Activated CD4-positive, alpha-beta T cell treated with anti-CD3 and anti-CD28 coated beads, Interleukin-2, amount 50 U/mL, for 1 hour (primary cell): ENCODE data around the gene DNAI1.
A peak's percentile ranks its signal among the peaks of the same experiment; 100 is the strongest.
"Not testable (repeated sequence)": the region's sequence is repeated elsewhere in the genome, so short reads cannot be mapped to it uniquely, and the experiment has no call there.

Experiments
- DNase-seq: peaks from one replicate; pipeline ENCODE4 v3.0.0-alpha.2; 2020

The DNAI1 gene

DNA sequence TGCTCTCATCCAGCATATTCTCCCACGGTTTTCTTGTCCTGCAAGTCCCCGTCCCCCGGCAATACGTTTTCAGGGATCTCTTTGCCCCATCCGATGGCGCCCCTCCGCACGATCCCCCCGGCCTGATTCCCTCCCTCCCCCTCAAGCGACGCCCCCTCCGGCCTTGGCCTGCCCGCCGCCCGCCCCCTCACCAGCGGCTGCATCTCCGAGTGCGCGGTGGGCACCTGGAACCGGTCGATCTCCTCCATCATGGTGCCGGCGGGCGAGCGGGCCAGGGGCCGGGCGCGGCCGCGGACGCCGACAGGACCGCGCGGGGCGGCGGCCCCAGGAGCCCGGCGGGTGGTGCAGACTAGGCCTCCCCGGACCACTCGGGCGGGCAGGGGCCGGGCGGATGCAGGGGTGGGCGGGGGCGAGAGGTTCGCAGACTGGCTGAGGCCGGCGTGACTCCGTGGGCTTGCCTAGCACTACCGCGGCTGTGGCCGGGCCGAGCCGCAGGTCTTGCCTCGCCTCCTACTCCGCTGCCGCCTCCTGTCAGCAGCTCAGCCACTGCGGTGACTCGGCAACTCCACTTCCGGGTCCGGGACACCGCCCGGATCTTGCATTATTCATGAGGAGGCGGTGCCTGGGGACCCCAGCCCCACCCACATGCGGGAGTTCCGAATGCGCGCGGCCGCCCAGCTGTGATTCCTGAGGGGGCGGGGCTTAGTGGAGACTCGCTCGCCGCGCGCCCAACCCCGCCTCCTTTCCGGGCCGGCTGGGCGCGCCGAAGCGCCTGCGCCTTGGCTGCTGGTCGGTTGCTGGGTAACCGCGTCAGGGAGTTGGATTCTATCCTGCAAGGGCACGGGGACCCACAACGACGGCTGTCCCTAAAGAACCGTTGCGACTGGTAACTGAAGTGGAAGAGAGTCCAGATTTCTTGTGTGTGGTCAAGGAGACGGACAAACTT lies at the start of gene DNAI1, which contains the start of gene FAM219A:
Gene DNAI1 (plus strand): TSS at position 793 of the 946 bp plus-strand sequence. CDS start 201 bp downstream, outside the sequence.
Gene FAM219A (minus strand): TSS at position 558 of the 946 bp plus-strand sequence. CDS start 307 bp downstream, at position 251.
- DNase-seq, result peak; percentile 99

- no peak for DNase-seq
Observed at GRCh38 chr9:34409154-34409553, 49.5 kb upstream of the DNAI1 start.

DNA sequence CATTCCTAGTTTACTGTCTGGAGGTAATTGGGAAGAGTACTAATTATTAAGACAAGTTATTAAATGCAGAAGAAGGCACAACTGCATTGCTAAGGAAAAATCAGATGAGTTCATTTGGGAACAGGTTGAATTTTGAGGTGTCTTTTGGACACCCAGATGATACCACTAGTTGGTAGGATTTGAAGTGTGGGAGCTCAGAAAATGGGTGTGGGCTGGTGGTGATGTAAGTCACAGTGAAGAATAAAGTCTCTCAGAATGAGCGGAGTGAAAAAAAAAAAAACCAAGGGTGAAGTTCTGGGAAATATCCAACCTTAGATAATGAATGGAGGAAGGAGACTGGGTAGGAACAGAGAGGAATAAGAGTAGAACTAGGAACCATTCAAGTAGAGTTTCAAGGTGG lies 46.3 kb upstream of the DNAI1 start:
- DNase-seq, result no peak

DNA sequence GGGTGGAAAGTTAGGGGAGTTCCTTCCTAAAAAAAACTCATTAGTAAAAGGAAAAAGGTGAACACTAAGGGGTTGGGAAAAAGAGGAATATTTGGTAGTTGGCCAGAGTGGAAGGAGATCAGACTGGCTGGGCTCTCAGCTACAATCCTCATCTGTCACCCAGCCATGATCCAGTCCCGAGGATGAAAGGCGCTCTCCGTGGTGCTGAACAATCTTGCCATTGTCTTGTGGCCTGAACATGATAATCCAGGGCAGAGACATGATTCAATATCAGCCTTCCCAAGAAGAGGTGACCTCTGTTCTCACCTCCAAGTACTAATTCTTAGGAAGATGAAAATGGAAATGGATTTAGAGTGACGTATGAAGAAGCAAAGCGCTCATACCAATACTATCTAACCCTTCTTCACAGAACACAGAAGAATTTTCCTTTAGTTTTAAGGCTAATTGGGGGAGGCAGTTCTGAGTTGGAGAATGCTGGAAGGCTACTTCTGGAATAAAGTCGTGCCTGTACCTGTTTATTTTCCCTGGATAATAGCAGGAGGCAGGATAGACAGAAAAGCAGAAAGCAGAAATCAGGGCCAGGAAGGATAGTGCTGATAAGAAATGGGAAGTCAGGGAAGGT lies 45.3 kb upstream of the DNAI1 start:
- DNase-seq, result peak; percentile 29

DNA sequence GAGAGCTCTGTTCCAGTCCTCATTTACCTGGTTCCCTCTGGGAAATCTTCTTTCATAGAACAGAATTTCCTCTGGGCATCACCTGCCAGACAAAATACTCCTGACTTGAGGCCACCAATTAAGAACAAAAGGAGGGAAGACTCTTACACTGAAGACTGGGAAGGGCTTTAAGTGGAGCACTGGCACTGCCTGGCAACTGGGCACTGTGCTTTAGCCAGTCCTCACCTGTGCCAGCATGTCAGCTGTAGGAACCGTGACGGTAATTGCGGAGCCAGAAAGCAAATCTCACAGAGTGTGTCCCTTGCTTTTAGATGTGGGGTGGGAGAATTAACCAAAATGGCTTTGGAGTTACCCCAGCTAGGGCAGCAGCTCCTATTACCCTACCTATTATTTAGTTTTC lies 40.9 kb upstream of the DNAI1 start:
- no peak for DNase-seq

DNA sequence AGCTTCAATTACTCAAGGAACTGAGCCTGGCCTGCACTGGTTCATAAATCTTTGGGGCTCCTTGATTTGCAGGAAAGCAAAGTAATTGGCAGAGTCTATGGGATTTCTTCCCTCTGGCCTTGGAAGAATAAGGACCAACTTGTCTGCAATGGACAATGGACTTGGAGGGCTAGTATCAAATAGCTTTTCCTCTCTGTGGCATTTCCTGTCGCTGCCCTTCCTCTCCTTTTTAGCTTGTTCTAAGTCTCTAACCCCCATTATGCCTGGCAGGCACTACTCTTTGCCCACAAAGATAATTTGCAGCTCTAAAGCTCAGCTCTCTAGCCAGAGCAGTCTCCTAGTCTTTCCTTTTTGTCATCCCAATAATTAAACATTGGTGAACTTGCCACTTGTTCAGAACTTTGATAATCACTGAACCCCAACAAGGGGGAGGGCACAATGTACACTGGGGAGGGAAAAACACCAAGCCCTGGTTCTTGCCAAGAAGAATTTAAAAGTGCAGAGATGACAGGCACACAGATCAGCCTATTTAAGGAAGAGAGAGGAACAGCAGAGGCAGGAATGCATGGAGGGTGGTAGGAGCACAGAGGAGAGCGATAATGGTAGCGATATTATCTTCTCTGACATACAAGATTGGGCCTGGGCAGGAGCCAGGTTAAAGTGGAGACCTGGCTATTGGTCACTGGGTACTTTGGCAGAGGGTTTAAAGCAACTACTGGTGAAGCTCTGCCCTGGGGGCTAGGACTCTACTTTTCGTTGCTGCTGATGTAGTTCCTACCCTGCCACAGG lies 38.7 kb upstream of the DNAI1 start:
- no peak for DNase-seq

- DNase-seq, result no peak
Observed at GRCh38 chr9:34426347-34427074, 32.1 kb upstream of the DNAI1 start.

DNA sequence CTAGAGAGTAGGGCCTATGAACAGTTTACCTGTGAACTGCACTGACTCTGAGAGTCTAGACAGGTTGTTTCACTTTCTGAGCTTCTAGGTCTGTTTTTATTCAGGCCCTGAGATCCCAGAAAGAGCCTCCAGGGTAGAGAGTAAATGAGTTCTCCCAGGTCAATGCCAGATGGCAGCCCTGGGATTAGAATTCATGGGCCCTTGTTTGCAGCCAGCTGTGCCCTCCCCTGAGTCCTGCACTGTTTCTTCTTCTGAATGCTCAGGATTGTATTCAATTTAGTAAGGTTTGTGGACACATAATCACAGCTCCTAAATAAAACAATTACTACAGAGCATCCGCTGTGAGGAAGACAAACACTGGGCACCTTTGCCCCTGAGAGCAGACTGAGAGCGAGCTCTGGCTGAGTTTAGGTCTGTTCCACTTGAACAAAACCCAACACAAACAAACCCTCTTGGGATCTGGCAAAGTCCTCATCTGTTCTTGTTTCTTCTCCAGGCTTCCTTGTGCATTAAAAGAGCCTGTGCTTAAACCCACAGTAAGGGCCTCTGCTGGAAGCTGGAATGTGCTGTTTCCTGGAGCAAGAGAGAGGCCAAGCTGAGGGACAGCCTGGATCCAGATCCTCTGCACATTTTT lies 30.2 kb upstream of the DNAI1 start:
- no peak for DNase-seq

GRCh38 chr9:34430843-34431437 lies 27.7 kb upstream of the DNAI1 start:
- DNase-seq, result no peak

GRCh38 chr9:34431667-34432066 lies 26.9 kb upstream of the DNAI1 start:
- no peak for DNase-seq

DNA sequence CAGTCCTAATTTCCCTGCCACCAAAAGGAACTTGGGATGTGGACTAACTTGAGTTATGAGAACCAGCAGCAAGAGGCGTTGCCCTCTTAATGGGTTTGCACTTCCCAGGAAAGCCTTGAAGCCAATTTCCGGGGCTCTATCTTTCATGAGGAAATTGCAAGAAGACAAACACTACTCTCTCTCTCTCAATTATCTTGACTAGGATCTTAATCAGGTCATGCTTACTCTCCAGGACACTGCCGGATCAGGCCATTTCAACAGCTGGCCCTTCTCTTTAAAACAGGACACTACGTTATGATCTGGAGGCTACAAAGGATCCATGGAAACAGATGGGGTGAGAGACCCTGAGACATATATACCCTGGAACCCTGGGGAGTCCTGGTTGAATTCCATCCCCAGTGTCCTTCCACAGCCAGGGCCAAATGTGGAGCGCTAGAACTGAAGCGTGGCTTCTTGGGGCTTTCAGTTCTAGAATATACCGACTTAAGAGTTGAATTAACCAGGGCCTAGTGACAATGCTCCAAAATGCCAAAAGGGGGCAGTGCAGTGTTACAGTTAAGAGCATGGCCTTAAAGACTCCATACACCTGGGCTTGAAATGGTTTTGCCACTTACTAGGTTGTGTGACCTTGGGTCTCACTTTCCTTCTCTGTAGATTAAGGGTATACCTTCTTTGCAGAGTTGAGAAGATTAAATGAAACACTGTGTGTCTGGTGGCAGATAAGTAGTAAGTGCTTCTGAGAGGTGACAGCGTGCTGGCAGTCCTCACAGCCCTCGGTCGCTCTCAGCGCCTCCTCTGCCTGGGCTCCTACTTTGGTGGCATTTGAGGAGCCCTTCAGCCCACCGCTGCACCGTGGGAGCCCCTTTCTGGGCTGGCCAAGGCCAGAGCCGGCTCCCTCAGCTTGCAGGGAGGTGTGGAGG lies 21.3 kb upstream of the DNAI1 start:
- DNase-seq, result peak; percentile 54

GRCh38 chr9:34437926-34438307 lies 20.7 kb upstream of the DNAI1 start:
- not testable (repeated sequence) for DNase-seq

DNA sequence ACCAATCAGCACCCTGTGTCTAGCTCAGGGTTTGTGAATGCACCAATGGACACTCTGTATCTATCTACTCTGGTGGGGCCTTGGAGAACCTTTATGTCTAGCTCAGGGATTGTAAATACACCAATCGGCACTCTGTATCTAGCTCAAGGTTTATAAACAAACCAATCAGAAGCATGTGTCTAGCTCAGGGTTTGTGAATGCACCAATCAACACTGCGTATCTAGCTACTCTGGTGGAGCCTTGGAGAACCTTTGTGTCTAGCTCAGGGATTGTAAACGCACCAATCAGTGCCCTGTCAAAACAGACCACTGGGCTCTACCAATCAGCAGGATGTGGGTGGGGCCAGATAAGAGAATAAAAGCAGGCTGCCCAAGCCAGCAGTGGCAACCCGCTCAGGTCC lies 20.1 kb upstream of the DNAI1 start:
- not testable (repeated sequence) for DNase-seq

DNA sequence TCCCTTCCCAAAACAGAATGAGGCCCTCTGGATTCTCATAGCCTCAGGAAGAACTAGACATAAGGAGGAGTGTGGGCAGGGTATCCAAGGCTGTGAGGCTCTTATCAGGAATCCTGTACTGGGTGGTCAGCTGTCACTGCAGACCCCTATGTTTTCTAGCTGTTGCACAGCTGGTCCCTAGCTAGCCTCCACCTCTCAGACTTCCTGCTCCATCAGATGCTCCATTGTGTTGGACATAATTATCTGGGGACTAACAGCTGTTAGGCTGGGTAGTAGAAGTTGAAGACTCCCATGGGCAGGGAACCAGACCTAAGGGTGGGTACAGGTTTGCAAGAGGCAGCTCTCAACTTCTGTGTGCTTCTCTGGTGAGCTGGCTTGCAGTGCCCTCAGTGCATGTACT lies 18.6 kb upstream of the DNAI1 start:
- no peak for DNase-seq

DNA sequence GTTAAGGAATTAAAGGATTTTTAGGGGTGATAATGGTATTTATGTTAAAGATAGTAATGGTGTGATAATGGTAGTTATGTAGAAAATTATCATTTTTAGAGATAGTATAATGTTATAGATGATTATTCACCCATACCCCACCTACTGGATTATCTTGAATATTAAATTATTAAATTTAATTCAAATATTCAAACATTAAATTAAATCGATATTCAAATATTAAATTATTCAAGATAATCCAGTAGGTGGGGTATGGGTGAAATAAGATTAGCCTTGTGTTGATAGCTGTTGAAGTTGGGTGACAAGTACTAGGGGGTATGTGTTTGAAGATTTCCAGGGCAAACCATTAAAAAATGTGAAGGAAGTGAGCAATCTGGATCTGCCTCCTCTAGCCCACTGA lies 15.8 kb upstream of the DNAI1 start:
- no peak for DNase-seq

DNA sequence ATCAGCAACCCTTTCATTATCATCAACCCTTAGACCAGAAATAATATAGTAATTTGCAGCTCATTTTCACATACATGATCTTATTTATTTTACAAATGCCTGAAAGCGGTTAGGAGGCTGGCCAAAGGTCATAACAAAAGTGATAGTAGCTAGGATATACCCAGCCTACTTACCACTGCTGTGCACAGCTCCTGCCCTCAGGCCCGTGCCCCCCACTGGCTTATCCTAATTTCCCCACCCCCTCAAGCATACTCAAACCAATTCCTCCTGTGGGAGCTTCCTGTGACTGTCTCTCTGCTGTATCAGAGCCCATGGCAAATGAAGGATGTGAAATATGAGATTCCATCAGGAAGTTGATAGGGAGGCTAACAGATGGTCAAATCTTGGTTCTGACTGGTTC lies 15.1 kb upstream of the DNAI1 start:
- no peak for DNase-seq

DNA sequence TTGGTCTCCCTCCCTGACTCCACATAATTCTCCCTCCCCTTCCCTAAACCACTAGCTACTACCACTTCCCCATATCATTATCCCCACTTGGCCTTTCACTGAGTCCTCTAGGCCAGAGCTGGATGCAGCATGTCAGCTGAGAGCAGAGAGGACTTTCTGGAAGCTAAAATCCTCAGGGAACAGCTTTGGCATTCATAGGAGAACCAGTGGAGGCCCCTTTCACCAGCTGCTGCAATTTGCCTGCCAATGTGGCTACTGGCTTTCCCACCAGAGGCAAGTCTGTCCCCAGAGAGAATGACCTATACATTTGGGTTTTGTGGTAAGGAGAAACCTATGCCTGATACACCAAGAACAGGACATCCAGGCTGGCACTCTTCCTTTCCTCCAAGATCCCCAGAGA lies 14.6 kb upstream of the DNAI1 start:
- no peak for DNase-seq

DNA sequence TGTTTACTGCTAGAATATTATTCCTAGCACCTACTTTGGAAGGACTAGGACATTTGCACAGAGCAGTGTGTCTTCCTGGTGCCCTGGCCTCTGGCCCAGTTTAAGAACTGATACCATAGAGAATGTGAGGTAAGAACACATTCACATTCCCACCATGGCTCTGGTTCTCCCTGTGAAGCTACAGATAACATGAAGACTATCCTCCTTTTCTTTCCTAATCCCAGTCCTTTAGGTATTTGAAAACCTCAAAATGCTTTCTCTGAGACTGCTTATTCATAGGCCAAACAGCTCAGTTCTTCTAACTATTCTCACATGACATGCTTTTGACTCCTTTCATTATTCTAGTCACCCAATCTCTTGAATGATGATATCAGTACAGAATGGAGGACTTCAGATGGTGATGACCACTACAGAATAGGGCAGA lies 12.1 kb upstream of the DNAI1 start:
- no peak for DNase-seq

DNA sequence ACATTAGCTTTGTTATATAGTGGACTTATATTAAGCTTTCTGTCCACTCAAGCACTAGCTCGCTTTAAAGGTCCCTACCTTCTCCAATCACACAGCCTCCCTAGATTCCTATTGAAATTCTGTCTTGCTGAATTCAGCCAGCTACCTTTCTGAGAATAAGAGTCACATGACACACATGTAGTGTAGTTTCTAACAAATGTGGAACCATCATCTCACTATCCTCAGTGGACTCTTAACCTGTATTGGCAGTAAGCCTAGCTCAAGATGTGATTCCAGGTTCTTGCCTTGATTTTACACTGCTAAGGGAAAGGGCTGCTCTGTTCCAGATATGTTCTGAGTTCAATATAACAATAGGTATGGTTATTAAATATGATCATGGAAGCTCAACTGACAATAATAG lies 11.7 kb upstream of the DNAI1 start:
- DNase-seq, result no peak

GRCh38 chr9:34450644-34451043 lies 8.0 kb upstream of the DNAI1 start:
- no peak for DNase-seq

GRCh38 chr9:34451135-34451534 lies 7.5 kb upstream of the DNAI1 start:
- DNase-seq, result no peak
